SK-N-MC (cell line): ENCODE results near the gene GLRX5.

ENCODE experiments used
- DNase-seq: peaks from one replicate; pipeline ENCODE4 v3.0.0-alpha.2; 2011; ENCODE audit warnings: low read depth, low spot score
- H3K27ac ChIP-seq: fragments of 200-600 bp; sonication (generic); 2 replicates; pipeline ENCODE4 v1.5.1; 2016; ENCODE audit warnings: mixed run types
- H3K36me3 ChIP-seq: fragments of 200-600 bp; sonication (generic); 2 replicates; pipeline ENCODE4 v1.6.1; 2017; ENCODE audit warnings: antibody characterized with exemption, low read length, mixed read lengths; ENCODE audit not compliant: insufficient read depth
- H3K4me3 ChIP-seq: fragments of 200-600 bp; sonication (generic); 2 replicates; pipeline ENCODE4 v1.5.1; 2016
- H3K9ac ChIP-seq: fragments of 200-600 bp; sonication (generic); 2 replicates; pipeline ENCODE4 v1.8.0; 2017; ENCODE audit warnings: mixed run types, mixed read lengths; ENCODE audit not compliant: insufficient read length
- H3K9me3 ChIP-seq: fragments of 200-600 bp; sonication (generic); 2 replicates; pipeline ENCODE4 v1.6.1; 2017; ENCODE audit warnings: low read depth, mild to moderate bottlenecking, antibody characterized with exemption, low read length, moderate library complexity, mixed read lengths
- EZH2 ChIP-seq: fragments of 200-600 bp; sonication (generic); IDR thresholded peaks from one replicate; pipeline ENCODE4 v1.6.1; 2017; ENCODE audit warnings: antibody characterized with exemption
- FOXP2 ChIP-seq: optimal IDR thresholded peaks from 2 replicates; pipeline ENCODE3; 2011; ENCODE audit warnings: mild to moderate bottlenecking, moderate library complexity; ENCODE audit not compliant: insufficient read depth; ENCODE audit errors: extremely low read length, control extremely low read depth
- POLR2AphosphoS5 ChIP-seq: IDR thresholded peaks from 2 replicates; pipeline ENCODE4 v1.6.1; 2012; ENCODE audit warnings: mild to moderate bottlenecking, low read depth, low read length, borderline replicate concordance

Gene GLRX5

GRCh38 chr14:95520346-95520745 lies 14.5 kb upstream of the GLRX5 start:
- TF ChIP-seq EZH2, result no peak
- TF ChIP-seq POLR2AphosphoS5, result no peak
- no peak for TF ChIP-seq FOXP2
- Histone ChIP-seq H3K4me3 (0 out of 2 replicates have a peak overlapping the region, but pooled peaks have one; percentile 31), H3K9ac (peak overlapping the region; percentile 52), H3K36me3 (no peaks in the 10 kb centered on the region), H3K27ac (peak overlapping the region; percentile 91), H3K9me3 (no peaks in the 10 kb centered on the region)
- DNase-seq, result no peak

- no peak for DNase-seq
- Histone ChIP-seq H3K9ac (no peak overlapping the region), H3K36me3 (no peaks in the 10 kb centered on the region), H3K27ac (no peak overlapping the region), H3K4me3 (no peak overlapping the region), H3K9me3 (no peaks in the 10 kb centered on the region)
- TF ChIP-seq POLR2AphosphoS5 (no peak), EZH2 (no peak), FOXP2 (no peak)
Measured at GRCh38 chr14:95521001-95521400, 13.8 kb upstream of the GLRX5 start.

- peak overlapping the region; percentile 98 for H3K27ac ChIP-seq
- no peak for TF ChIP-seq EZH2
- H3K9ac ChIP-seq, result no peak overlapping the region
Measured at GRCh38 chr14:95522116-95522515, 12.7 kb upstream of the GLRX5 start.

GRCh38 chr14:95522556-95522955 lies 12.3 kb upstream of the GLRX5 start:
- DNase-seq, result no peak
- Histone ChIP-seq H3K36me3 (no peaks in the 10 kb centered on the region), H3K27ac (peak overlapping the region; percentile 98), H3K4me3 (no peak overlapping the region), H3K9ac (no peak overlapping the region), H3K9me3 (no peaks in the 10 kb centered on the region)
- TF ChIP-seq FOXP2 (no peak), POLR2AphosphoS5 (no peak), EZH2 (no peak)

More at GRCh38 chr14:95522116-95522515, 12.7 kb upstream of the GLRX5 start:
- Histone ChIP-seq H3K36me3 (no peaks in the 10 kb centered on the region), H3K4me3 (no peak overlapping the region), H3K9me3 (no peaks in the 10 kb centered on the region)
- DNase-seq, result no peak

GRCh38 chr14:95523051-95523814 lies 11.6 kb upstream of the GLRX5 start:
- Histone ChIP-seq H3K27ac (peak overlapping the region; percentile 98), H3K4me3 (peak overlapping the region; percentile 63), H3K9me3 (no peaks in the 10 kb centered on the region), H3K36me3 (no peaks in the 10 kb centered on the region), H3K9ac (peak overlapping the region; percentile 79)
- TF ChIP-seq EZH2, result no peak
- TF ChIP-seq FOXP2, result no peak
- no peak for DNase-seq

GRCh38 chr14:95523815-95524448 lies 10.9 kb upstream of the GLRX5 start:
- H3K9ac ChIP-seq, result peak overlapping the region; percentile 79

GRCh38 chr14:95524706-95525512 lies 9.9 kb upstream of the GLRX5 start:
- peaks cover 4% of the 10 kb centered on the region for H3K36me3 ChIP-seq
- no peak for DNase-seq
- peak overlapping the region; percentile 98 for H3K27ac ChIP-seq
- no peaks in the 10 kb centered on the region for H3K9me3 ChIP-seq
- TF ChIP-seq EZH2 (no peak), FOXP2 (no peak), POLR2AphosphoS5 (no peak)
- H3K4me3 ChIP-seq, result peak overlapping the region; percentile 63; the same call in 1 of the 2 replicates
- H3K9ac ChIP-seq, result peak overlapping the region; percentile 79

More at GRCh38 chr14:95523815-95524448, 10.9 kb upstream of the GLRX5 start:
- Histone ChIP-seq H3K36me3 (no peaks in the 10 kb centered on the region), H3K4me3 (peak overlapping the region; percentile 63), H3K9me3 (no peaks in the 10 kb centered on the region), H3K27ac (peak overlapping the region; percentile 98)
- TF ChIP-seq POLR2AphosphoS5 (no peak), FOXP2 (no peak), EZH2 (no peak)
- DNase-seq, result peak; percentile 74

- H3K9me3 ChIP-seq, result no peaks in the 10 kb centered on the region
- H3K27ac ChIP-seq, result peak overlapping the region; percentile 65
- no peak for DNase-seq
Measured at GRCh38 chr14:95525999-95526398, 8.9 kb upstream of the GLRX5 start.

More at GRCh38 chr14:95525999-95526398, 8.9 kb upstream of the GLRX5 start:
- Histone ChIP-seq H3K9ac (no peak overlapping the region), H3K36me3 (peaks cover 15% of the 10 kb centered on the region), H3K4me3 (no peak overlapping the region)
- TF ChIP-seq POLR2AphosphoS5, result no peak
- no peak for TF ChIP-seq EZH2
- TF ChIP-seq FOXP2, result no peak
